HG03378 (cell line): ENCODE results near the gene RSL24D1.
"Not testable (repeated sequence)": the region's sequence is repeated elsewhere in the genome, so short reads cannot be mapped to it uniquely, and the experiment has no call there.

Experiments used
- ATAC-seq: cut with Tn5 transposase; IDR thresholded peaks from one replicate; pipeline ENCODE4 v1.9.1; 2021; ENCODE audit warnings: mild to moderate bottlenecking, moderate library complexity; ENCODE audit not compliant: unreplicated experiment

Gene RSL24D1

DNA sequence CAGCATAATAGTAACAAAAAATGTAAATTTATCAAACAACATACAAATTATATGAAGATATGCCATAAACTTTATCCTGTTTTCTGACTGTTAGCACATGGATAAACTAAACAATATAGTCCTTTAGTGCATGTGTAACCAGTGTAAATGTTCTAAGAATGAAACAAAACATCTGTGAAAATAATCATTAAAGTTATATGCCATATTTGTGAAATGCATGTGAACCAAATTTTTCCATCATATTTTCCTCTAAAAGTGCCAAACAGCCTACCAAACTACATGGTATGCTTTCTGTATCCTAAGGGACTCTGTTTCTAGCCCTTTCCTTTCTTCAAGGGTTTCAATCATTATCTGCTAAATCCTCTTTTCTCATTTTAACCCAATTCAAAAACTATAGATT is 23.9 kb upstream of the RSL24D1 start:
- ATAC-seq, result no peak

DNA sequence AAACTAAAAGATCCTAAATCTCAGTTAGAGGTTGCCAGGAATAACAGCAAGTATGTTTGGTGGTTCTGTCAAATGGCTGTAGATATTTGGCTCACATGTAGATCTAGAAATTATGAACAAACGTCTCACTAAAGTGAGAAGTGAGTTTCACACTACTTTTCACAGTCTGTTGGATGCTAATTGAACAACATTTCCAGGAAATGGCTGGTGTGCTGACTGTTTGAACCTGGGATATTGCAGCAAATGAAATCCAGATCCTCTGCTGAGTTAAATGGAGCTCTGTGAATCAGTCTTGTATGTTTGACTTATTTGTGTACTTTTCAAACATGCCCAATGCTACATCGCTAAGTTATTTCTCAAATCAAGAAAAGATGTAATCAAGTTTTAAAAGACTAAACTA is 21.3 kb upstream of the RSL24D1 start:
- no peak for ATAC-seq

DNA sequence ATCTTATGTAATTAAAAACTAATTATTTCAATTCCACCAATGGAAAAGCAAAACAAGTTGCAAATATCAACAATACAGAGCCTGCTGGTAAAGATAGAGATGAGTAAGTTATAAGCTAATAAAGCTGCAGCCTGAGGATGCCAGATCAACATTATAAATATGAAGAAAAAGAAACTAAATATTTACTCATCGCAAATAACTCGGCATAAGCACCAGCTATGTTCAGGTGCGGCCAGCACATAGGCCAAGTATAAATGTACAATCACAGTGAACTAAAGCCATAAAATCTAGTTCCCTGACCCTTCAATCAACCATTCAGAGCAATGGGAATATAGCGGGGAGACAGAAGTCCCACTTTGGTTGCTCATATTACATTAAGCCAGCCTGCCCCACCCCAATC is 7.7 kb upstream of the RSL24D1 start:
- no peak for ATAC-seq

DNA sequence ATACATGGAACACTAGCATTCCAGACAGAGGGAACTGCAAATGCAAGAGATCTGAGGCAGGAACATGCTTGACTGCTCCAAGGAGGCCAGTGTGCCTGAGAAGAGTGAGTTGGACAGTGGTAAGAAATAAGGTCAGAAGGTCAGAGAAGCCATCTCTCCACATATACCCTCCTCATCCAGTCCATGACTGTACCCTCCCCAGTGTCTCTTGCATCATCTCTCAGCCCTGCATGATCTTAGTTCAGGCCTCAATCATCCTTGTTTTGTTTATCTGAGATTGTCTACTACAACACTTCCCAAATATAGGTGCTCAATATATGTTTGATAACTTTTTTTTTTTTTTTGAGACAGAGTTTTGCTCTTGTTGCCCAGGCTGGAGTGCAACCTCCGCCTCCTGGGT is 5.5 kb upstream of the RSL24D1 start:
- ATAC-seq, result no peak

DNA sequence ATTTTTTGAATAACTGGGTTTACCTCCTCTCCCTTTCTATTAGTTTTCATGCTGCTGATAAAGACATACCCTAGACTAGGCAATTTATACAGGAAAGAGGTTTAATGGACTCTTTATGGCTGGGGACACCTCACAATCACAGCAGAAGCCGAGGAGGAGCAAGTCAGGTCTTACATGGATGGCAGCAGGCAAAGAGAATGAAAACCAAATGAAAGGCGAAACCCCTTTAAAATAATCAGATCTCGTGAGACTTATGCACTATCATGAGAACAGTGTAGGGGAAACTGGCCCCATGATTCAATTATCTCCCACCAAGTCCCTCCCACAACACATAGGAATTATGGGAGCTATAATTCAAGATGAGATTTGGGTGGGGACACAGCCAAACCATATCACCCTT is 2.0 kb upstream of the RSL24D1 start:
- ATAC-seq, result no peak

DNA sequence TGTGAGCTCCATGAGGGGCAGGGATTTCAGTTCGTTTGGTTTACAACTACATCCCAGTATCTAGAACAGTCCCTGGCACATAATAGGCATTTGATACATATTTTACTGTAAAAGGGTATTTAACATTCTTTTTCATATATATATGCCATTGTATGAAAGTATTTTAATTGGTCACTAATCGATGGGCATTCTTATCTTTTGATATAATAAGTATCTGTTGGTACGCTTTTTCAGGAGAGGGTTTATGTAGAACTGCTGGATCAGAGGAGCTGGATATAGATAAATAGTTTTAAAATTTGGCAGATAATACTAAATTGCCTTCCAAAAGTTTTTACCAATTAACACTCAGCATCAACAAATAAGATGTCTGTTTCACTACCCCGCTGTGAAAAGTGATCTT is 978 bp upstream of the RSL24D1 start:
- no peak for ATAC-seq

DNA sequence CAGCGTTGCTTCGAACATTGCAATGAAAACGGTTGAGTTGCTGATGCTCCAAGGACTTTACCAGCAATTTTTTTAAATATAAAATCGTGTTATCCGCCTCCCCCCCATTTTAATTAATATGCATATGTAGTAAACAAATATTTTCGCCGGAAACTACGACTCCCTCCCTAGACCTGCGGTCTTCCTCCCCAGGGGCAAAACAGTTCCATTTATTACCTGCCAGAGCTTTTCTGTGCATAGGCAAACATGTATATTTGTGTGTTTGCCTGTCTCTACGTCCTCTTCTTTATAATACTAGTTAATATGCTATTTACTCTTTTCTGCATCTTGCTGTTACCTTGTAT is 593 bp upstream of the RSL24D1 start:
- peak; percentile 9 for ATAC-seq

DNA sequence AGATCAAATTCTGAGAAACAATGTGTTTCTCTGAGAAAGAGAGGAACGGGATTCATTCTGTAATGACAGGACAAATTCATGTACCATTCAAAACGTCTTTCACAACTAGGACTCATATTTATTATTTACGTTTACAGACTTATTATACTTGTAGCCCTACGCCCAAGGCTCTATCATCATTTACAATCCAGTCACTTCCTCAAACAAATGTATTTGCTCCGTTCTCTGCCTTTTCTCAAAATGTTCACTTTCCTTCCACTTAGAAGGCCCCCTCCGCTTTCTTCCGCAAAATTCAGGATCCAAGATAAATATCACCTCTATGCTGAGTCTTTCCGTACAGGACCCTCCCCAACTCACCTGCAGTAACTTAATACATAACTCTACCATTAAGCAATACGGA is 745 bp downstream of the RSL24D1 start:
- ATAC-seq, result no peak

DNA sequence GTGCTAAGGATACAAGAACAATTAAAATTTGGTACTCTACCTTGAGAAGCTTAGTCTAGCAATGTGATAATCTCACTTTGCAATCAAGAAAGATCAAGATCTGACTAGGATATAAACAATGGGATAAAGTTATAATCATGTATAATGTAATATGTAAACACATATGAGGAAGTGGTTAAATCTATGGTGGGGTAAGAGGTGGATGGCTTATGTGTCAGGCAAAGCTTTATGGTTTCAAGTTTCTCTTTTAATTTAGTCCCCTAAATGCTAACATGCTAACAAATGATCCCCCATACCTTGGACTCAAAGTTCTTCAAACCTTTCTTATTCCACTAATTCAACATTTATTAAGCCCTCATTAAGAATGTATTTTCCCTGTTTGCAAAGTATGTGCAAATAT is 2.5 kb downstream of the RSL24D1 start:
- no peak for ATAC-seq

DNA sequence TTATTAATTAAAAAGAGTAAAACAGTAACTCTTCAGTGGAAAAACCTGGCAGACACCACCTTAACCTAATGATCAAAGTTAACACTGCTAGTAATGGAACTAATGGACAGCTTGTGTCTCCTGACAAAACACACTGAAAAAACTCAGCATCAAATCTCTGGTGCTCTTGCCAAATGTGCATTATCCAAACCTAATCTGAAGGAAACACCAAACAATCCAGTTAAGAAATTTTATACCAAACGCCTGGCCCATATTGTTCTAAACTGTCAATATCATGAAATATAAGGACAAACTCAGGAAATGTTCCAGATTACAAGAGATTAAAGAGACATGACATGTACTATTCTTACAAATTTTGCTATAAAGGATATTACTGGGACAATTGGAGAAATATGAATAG is 10.4 kb downstream of the RSL24D1 start:
- no peak for ATAC-seq

DNA sequence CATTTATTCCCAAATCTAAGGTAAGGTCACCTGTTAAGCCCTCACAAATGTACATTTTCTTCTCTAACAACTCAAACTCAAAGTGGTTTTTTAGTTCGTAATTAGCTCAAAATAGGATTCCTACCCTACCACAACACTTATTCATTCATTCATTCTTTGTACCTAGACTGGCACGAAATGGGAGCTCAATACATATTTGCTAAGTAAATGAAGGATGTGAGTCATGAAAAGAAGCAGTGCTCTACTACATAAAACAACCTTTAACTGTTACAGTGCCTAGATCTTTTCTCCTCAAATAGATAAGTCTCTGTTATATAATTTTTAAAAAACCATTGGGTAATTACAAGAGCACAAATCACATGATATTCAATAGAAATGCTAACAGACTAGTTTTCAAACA is 13.1 kb downstream of the RSL24D1 start:
- ATAC-seq, result no peak

DNA sequence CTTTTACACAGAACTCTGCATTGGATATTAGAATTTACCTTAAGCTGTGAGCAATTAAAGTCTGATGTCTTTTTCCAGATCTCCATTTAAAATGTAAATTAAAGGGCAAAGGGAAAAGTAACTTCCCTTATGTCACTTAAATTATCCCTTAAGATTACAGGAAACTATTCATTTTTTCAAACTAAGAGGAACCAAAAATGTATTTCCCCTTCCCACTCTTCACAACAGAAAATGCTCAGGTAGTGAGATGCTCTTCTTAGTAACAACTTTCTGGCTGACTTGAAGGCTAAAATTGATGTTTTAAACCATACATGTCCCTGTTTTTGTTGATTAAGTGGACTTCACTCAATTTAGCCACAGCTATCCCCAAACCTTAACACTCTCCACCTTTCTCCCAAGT is 17.6 kb downstream of the RSL24D1 start:
- ATAC-seq, result no peak

DNA sequence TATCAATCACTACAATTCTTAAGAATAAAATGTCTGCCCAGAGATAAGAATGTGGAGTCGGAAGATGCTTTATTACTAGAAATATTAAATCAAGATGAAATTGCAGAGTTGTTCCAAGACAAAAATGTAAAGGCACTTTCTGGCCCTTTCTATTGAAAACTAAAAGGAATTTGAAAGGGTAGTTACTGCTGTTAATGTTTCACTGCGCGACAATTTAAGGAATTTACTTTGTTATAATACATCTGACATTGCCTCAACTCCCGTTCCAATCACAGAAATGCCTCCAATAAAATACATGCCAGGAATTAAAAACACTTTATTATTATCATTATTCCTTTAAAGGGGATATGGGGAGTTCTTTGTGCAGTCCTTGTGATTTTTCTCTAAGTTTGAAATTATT is 26.4 kb downstream of the RSL24D1 start:
- ATAC-seq, result no peak

DNA sequence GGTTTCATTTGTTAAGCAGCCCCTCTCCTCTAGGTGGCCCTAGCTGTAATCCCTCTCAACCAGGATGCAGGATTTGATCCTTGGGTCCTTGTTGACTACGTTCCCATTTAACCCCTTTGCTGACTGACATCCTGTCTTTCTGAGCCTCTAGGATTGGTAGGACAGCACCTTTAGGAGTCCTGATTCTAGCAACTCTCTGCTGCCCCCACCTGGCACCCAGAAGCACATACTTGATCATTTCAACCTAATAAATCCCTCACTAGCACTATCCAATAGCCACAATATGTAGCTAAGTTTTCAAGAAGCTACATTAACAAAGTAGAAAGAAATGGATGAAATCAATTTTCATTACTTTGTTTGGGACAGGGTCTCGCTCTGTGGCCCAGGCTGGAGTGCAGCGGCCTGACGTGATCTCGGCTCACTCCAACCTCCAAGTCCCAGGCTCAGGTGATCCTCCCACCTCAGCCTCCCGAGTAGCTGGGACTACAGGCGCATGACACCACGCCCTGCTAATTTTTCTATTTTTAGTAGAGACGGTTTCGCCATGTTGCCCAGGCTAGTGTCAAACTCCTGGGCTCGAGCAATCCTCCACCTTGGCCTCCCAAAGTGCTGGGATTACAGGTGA is 28.3 kb downstream of the RSL24D1 start:
- ATAC-seq, result peak; percentile 90

DNA sequence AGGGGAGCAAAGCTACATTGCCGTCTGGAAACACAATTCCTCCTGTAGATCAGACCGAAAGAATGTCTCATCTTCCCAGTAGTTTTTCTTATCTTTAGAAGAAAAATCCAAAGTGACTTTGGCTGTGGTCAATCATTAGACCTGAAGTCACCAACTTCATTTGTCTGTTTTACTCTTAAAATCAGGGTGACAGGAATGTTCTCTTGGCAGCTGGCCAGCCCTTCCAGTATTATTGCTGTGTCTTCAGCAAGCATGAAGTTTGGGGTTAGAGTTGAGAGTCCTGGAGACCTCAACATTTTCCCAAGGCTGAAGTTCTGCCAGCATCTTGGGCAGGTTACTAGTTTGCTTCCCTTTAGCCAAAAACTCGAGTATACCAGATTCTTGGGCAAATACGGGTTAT is 32.5 kb downstream of the RSL24D1 start:
- ATAC-seq, result no peak

DNA sequence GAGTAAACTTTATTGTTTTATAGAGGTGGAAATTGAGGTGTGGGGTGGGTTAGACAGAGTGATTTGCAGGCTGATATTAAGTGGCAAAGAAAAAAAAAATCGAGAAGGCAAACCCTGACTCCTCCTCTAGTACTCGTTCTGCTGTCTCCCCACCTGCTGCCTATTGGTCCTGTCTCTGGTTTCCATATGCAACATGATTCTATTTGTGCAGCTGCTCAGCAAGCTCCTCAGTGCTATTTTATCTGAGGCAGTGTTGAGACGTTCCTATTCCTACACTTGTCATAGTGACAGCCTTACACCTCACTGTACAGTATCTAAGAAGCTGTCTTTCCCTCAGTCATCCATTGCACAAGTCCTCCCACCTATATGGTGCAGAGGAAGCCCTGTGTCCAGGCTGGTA is 45.1 kb downstream of the RSL24D1 start:
- ATAC-seq, result no peak

DNA sequence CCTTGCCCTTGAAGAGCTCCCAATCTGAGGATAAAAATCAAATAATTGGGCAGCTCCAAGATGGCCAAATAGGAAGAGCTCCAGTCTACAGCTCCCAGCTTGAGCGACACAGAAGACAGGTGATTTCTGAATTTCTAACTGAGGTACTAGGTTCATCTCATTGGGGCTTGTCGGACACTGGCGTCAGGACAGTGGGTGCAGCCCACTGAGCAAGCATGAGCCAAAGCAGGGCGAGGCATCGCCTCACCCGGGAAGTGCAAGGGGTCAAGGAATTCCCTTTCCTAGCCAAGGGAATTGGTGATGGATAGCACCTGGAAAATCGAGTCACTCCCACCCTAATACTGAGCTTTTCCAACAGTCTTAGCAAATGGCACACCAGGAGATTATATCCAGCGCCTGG is 53.6 kb downstream of the RSL24D1 start:
- ATAC-seq, result not testable (repeated sequence)

DNA sequence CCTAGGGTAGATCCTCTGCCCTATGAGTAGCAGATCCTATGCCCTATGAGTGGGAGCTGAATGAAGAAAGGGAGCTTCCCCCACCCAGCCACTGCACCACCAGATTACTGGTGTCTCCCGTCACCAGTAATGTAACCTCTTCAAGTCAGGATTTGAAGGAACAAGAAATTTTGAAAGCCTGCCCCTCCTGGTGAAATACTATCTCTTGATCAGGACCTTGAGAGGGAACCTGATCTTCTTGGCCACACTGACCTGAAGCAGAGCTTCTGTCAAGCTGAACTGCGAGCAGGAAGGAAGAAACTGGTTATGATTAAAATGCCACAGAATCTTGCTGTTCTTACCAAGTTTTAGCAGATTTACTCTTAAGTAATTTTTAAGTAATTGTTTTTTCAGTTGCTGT is 62.8 kb downstream of the RSL24D1 start:
- ATAC-seq, result no peak

DNA sequence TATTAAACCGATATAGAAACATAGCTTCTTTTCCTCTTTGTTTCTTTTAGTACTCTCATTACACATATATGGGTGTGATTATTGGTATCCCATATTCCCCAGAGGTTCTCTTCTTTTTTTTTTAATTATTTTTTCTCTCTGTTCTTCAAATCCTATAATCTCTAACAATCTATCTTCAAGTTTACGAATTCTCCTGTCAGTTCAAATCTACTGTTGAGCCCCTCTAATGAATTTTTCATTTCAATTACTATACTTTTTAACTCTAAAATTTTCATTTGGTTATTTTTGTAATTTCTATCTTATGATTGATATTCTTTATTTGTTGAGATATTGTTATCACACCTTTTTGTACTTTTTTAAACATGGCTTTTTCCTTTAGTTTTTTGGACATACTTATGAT is 64.1 kb downstream of the RSL24D1 start:
- ATAC-seq, result no peak
